ENCODE results near the gene CCL16. TPM values are rescaled to one million over a fixed set of nuclear protein-coding genes. Genes with fewer than 3 reads are reported as not detected.
A peak's percentile ranks its signal among the peaks of the same experiment; 100 is the strongest.

Gene CCL16
- total and polyA plus RNA-seq, 8 donors: 0.15 to 0.72 TPM; not detected in 6

- TF ChIP-seq POLR2AphosphoS5 (IDR thresholded peaks at IDR 0.05) (no peak), EP300 (IDR thresholded peaks at IDR 0.05) (no peak), POLR2A (IDR thresholded peaks at IDR 0.05) (no peak), CTCF (IDR thresholded peaks at IDR 0.05) (no peak)
- peaks cover 0 to 18% (median 0%) of the 10 kb centered on the region in 3 donors for H3K27me3 ChIP-seq
- no peak for DNase-seq
- no peaks in the 10 kb centered on the region for H3K9me3 ChIP-seq
- H3K36me3 ChIP-seq: no peaks in the 10 kb centered on the region
- peaks cover 11 to 24% (median 15%) of the 10 kb centered on the region in 4 donors for H3K4me1 ChIP-seq
- H3K4me3 ChIP-seq: no peak overlapping the region
- intact Hi-C loops (cut with DNase I; ENCODE audit: low total_unique reads): no loop called here
- H3K27ac ChIP-seq: no peak overlapping the region
Measured at GRCh38 chr17:35932586-35932985, 48.7 kb downstream of the CCL16 start.

GRCh38 chr17:35931794-35932425 lies 49.4 kb downstream of the CCL16 start:
- Histone ChIP-seq H3K9me3 (no peaks in the 10 kb centered on the region), H3K4me1 (peaks cover 11 to 24% (median 15%) of the 10 kb centered on the region in 4 donors), H3K27ac (no peak overlapping the region), H3K4me3 (no peak overlapping the region), H3K27me3 (peaks cover 0 to 18% (median 0%) of the 10 kb centered on the region in 3 donors), H3K36me3 (no peaks in the 10 kb centered on the region)
- DNase-seq: peak in 1 of 2 donors; percentile 72
- no peak for TF ChIP-seq CTCF (IDR thresholded peaks at IDR 0.05)
- no peak for TF ChIP-seq POLR2A (IDR thresholded peaks at IDR 0.05)
- TF ChIP-seq EP300 (IDR thresholded peaks at IDR 0.05): no peak
- TF ChIP-seq POLR2AphosphoS5 (IDR thresholded peaks at IDR 0.05): no peak
- 53 to 76% (median 66%) methylated on average over 6 of the region's 6 CpGs for WGBS, 5 donors
- intact Hi-C loops (cut with DNase I; ENCODE audit: low total_unique reads): no loop called here

GRCh38 chr17:35930211-35931065 lies 50.9 kb downstream of the CCL16 start, which contains the start of gene RDM1:
Gene RDM1, minus strand, starts transcription at chr17:35930773. Its CDS starts 46 bp downstream, at chr17:35930727.
- TF ChIP-seq EP300 (IDR thresholded peaks at IDR 0.05) (no peak), POLR2A (IDR thresholded peaks at IDR 0.05) (no peak), CTCF (IDR thresholded peaks at IDR 0.05) (no peak), POLR2AphosphoS5 (IDR thresholded peaks at IDR 0.05) (no peak)
- H3K36me3 ChIP-seq: no peaks in the 10 kb centered on the region

GRCh38 chr17:35927714-35928113 lies 53.6 kb downstream of the CCL16 start:
- H3K4me3 ChIP-seq: no peak overlapping the region
- TF ChIP-seq EP300 (IDR thresholded peaks at IDR 0.05) (no peak), POLR2A (IDR thresholded peaks at IDR 0.05) (no peak), POLR2AphosphoS5 (IDR thresholded peaks at IDR 0.05) (no peak), CTCF (IDR thresholded peaks at IDR 0.05) (no peak)
- no peaks in the 10 kb centered on the region for H3K9me3 ChIP-seq
- intact Hi-C loops (cut with DNase I; ENCODE audit: low total_unique reads): no loop called here
- DNase-seq: no peak
- H3K4me1 ChIP-seq: peaks cover 11 to 24% (median 15%) of the 10 kb centered on the region in 4 donors
- no peak overlapping the region for H3K27ac ChIP-seq
- peaks cover 0 to 22% (median 0%) of the 10 kb centered on the region in 3 donors for H3K27me3 ChIP-seq
- H3K36me3 ChIP-seq: no peaks in the 10 kb centered on the region

More at GRCh38 chr17:35930211-35931065, 50.9 kb downstream of the CCL16 start, which contains the start of gene RDM1:
- peak; percentile 56 to 92 for DNase-seq
- H3K9me3 ChIP-seq: no peaks in the 10 kb centered on the region
- peaks cover 11 to 24% (median 15%) of the 10 kb centered on the region in 4 donors for H3K4me1 ChIP-seq
- 2 to 5% (median 3%) methylated on average over 34 to 35 of the region's 35 CpGs for WGBS, 5 donors
- H3K27ac ChIP-seq: no peak within 1 kb of the TSS
- intact Hi-C loops (cut with DNase I; ENCODE audit: low total_unique reads): no loop called here
- H3K27me3 ChIP-seq: peaks cover 0 to 18% (median 0%) of the 10 kb centered on the region in 3 donors
- peak within 1 kb of the TSS; percentile 42 to 53 (median 48) for H3K4me3 ChIP-seq

Data from stomach (tissue), 9 donors.